Upper lobe of left lung (tissue), 6 donors: ENCODE data around the gene MYBPH. TPM values are rescaled to one million over a fixed set of nuclear protein-coding genes. Genes with fewer than 3 reads are reported as not detected.

ENCODE experiments used
- ATAC-seq, 2 donors: fragments of 200-7000 bp; cut with Tn5 transposase; one replicate each; pipeline ENCODE4 v1.9.1; 2022; ENCODE audit warnings: mild to moderate bottlenecking in 2 of 2, moderate library complexity in 2 of 2; ENCODE audit not compliant: low FRiP score in 2 of 2
- DNase-seq, 2 donors: peaks; one replicate each; pipeline ENCODE4 v3.0.0-alpha.2; 2019 to 2020
- H3K27ac ChIP-seq, 4 donors: fragments of 200-600 bp; sonication (generic); one replicate each; pipeline ENCODE4 v1.5.1; 2016 to 2019
- H3K27me3 ChIP-seq, 4 donors: fragments of 200-600 bp; sonication (generic); one replicate each; pipeline ENCODE4 v1.5.1; 2017 to 2019
- H3K36me3 ChIP-seq, 4 donors: fragments of 200-600 bp; sonication (generic); one replicate each; pipeline ENCODE4 v1.5.1; 2016 to 2019
- H3K4me1 ChIP-seq, 4 donors: fragments of 200-600 bp; sonication (generic); one replicate each; pipeline ENCODE4 v1.5.1; 2018 to 2019
- H3K4me3 ChIP-seq, 4 donors: fragments of 200-600 bp; sonication (generic); one replicate each; pipeline ENCODE4 v1.5.1; 2017 to 2019; ENCODE audit warnings: mild to moderate bottlenecking in 2 of 4, moderate library complexity in 1 of 4
- H3K9me3 ChIP-seq, 4 donors: fragments of 200-600 bp; sonication (generic); one replicate each; pipeline ENCODE4 v1.5.1; 2018 to 2019
- EP300 ChIP-seq, 4 donors: sonication (generic); formaldehyde crosslinking; IDR thresholded peaks; one replicate each; pipeline ENCODE4 v1.5.1; 2017; ENCODE audit warnings: antibody characterized with exemption in 4 of 4, control low read depth in 2 of 4
- POLR2A ChIP-seq, 4 donors: fragments of 450-650 bp; IDR thresholded peaks; one replicate each; pipeline ENCODE4 v1.5.1; 2016 to 2017; ENCODE audit warnings: antibody characterized with exemption in 4 of 4, mild to moderate bottlenecking in 2 of 4
- POLR2AphosphoS5 ChIP-seq, 2 donors: sonication (generic); formaldehyde crosslinking; IDR thresholded peaks; one replicate each; pipeline ENCODE4 v1.5.1; 2017; ENCODE audit warnings: antibody characterized with exemption in 2 of 2
- WGBS, 2 donors: methylation state at CpG; one replicate each; pipeline ENCODE4 v1.1.5; 2017 to 2018; 5-methylcytosine and 5-hydroxymethylcytosine counted together
- total RNA-seq, 6 donors: library from RNA; depleted of rRNA in 4 of 6; stranded (reverse); fragments of >200 nt in 4 of 6; gene quantifications; one replicate each; pipeline versions ENCODE4 v1.1.0 to v1.2.1, GENCODE V29; 2016 to 2021
- TF ChIP-seq, protein P1 (sequence below), 6 experiments: fragments of 450-650 bp in 4 of 6; fragments of 200-600 bp in 2 of 6; sonication (generic) in 2 of 6; IDR thresholded peaks; one replicate each; pipeline ENCODE4 v1.5.1; 2016 to 2019; ENCODE audit warnings: antibody characterized with exemption in 6 of 6
- donor health status: DM: no; HTN: no; CAD: no; lungs with moderate emphysema.
- donor health status: DM: no; HTN: yes; CAD: no; lungs with severe emphysema.

The MYBPH gene
- total RNA-seq, 6 donors from 2014 or later: 0.13 to 0.39 (median 0.15) TPM; not detected in 3

DNA sequence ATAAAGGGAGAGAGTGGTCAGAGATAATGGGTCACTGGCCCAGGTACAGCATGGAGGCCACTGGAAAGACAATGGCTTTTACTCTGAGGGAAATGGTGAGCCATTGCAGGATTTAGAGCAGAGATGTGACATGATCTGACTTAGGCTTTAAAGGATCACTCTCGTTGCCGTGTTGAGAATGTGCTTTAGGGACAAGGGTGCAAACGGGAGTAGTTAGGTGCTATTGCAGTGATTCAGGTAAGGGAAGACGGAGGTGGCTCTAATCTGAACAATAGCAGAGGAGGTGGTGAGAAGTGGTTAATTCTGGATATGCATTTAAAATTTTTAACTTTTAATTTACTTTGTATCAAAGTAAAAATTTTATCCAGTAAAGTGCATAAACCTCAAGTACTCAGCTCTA is 38.3 kb downstream of the MYBPH start:
- no peak for TF ChIP-seq POLR2A (IDR thresholded peaks at IDR 0.05)
- TF ChIP-seq, protein P1, sequence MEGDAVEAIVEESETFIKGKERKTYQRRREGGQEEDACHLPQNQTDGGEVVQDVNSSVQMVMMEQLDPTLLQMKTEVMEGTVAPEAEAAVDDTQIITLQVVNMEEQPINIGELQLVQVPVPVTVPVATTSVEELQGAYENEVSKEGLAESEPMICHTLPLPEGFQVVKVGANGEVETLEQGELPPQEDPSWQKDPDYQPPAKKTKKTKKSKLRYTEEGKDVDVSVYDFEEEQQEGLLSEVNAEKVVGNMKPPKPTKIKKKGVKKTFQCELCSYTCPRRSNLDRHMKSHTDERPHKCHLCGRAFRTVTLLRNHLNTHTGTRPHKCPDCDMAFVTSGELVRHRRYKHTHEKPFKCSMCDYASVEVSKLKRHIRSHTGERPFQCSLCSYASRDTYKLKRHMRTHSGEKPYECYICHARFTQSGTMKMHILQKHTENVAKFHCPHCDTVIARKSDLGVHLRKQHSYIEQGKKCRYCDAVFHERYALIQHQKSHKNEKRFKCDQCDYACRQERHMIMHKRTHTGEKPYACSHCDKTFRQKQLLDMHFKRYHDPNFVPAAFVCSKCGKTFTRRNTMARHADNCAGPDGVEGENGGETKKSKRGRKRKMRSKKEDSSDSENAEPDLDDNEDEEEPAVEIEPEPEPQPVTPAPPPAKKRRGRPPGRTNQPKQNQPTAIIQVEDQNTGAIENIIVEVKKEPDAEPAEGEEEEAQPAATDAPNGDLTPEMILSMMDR (IDR thresholded peaks at IDR 0.05): no peak
- no peak for TF ChIP-seq POLR2AphosphoS5 (IDR thresholded peaks at IDR 0.05)
- no peak for TF ChIP-seq EP300 (IDR thresholded peaks at IDR 0.05)
- DNase-seq: no peak
- Histone ChIP-seq H3K36me3 (no peaks in the 10 kb centered on the region), H3K27ac (no peak overlapping the region), H3K4me1 (peaks cover 0 to 11% (median 0%) of the 10 kb centered on the region in 4 donors), H3K9me3 (no peaks in the 10 kb centered on the region), H3K4me3 (no peak overlapping the region), H3K27me3 (no peaks in the 10 kb centered on the region)
- no peak for ATAC-seq
- 91 to 92% methylated on average over 4 of the region's 4 CpGs for WGBS, 2 donors

DNA sequence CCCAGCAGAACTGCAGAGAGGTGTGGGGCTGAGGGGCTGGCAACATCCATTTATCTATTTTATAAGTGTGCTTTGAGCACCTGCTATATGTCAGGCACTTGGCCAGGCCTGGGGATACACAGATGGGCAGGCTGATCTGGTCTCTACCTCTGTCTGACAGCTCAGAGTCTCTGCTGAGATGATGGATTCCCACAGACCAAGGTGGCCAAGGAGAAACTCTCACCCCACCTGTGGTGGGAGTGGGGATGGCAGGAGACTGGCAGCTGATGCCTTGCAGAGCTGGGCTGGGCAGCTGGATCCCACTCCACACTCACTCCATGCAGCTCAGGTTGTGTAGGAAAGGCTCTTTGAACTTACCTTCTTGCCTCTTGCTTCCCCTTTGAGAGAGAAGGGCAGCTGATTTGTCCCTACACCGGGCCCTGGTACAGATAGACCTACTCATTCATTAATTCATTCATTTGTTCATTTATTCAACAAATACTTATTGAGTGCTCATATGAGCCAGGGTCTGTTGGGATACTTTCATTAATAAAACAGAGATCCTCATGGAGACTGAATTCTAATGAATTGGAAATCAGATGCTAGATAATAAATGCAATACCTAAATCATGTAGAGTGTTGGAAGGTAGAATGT is 39.1 kb downstream of the MYBPH start:
- ATAC-seq (no peak), DNase-seq (no peak)
- Histone ChIP-seq H3K27ac (no peak overlapping the region), H3K4me3 (no peak overlapping the region), H3K9me3 (no peaks in the 10 kb centered on the region), H3K27me3 (no peaks in the 10 kb centered on the region), H3K4me1 (peaks cover 0 to 11% (median 0%) of the 10 kb centered on the region in 4 donors), H3K36me3 (no peaks in the 10 kb centered on the region)
- TF ChIP-seq EP300 (IDR thresholded peaks at IDR 0.05): no peak
- TF ChIP-seq, protein P1 (IDR thresholded peaks at IDR 0.05): no peak
- TF ChIP-seq POLR2AphosphoS5 (IDR thresholded peaks at IDR 0.05): no peak
- no peak for TF ChIP-seq POLR2A (IDR thresholded peaks at IDR 0.05)
- 80 to 94% methylated on average over 1 of the region's 1 CpG for WGBS, 2 donors

DNA sequence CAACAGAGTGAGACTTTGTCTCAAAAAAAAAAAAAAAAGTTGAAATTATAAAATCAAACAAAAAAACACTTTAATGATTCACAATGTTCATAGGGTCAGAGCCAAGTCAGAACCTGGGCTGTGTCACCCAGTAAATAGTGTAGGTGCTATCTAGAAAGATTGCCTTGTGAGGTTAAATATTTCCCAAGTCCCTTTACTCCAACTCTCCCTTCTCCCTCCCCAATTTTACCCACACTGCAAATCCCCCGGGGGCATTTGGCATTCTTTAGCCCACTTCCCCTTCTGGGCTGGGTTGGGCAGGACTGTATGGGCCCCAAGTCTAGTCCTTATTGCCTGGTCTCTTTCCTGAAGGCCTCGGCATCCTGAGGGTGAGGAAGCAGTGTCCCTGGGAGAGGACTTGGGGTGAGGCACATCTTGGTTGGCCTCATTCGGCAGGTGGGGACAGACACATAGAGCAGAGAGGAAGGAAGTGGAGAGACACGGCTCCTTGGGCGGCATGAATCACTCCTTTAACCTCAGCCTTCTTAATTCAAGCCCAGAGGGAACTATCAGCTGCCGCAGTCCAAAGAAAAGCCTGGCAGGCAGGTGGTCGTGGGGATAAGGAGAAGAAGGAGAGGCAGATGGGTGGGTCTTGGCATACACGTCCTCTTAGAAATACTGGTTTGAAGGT is 39.9 kb downstream of the MYBPH start:
- no peak for DNase-seq
- H3K36me3 ChIP-seq: no peaks in the 10 kb centered on the region
- TF ChIP-seq POLR2A (IDR thresholded peaks at IDR 0.05) (no peak), EP300 (IDR thresholded peaks at IDR 0.05) (no peak), POLR2AphosphoS5 (IDR thresholded peaks at IDR 0.05) (no peak)
- TF ChIP-seq, protein P1 (IDR thresholded peaks at IDR 0.05): no peak
- H3K9me3 ChIP-seq: no peaks in the 10 kb centered on the region
- H3K4me1 ChIP-seq: peaks cover 0 to 11% (median under 1%) of the 10 kb centered on the region in 4 donors
- no peak overlapping the region for H3K4me3 ChIP-seq
- H3K27ac ChIP-seq: no peak overlapping the region
- H3K27me3 ChIP-seq: no peaks in the 10 kb centered on the region
- WGBS, 2 donors: 41 to 46% methylated on average over 8 of the region's 8 CpGs
- ATAC-seq: no peak

DNA sequence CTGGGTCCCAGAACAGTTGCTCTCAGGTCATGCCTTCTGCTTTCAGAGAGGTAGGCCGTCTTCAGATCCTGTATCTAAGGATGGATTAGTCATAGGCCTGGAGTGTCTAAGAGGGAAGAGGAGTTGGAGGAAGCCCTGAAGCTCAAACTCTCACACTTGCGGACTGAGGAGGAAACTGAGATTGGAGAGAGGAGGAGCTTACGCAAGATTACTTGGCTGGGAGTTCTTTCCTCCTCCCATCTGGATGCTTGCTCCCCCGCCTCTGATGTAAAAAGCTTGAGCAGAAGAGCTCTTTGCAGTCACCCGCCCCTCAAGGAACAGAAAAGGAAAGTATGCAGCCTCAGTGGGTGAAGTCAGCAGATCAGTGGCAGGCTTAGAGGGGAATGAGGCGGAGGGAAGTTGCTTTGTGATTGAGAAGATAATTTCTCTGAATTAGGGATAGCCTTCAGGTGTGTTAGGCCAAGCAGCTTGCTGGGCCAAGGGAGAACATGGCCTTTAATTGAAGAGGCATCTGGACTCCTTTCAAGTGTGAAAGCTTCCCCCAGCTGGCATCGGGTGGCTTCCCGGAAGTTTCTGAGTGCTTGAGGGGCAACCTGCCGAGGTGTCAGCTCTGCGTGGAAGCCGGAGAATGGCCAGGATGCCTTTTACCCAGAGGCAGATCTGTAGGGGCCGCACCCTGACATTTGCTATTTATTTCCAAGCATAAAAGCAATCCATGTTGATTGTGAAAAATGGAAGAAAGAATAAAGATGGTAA is 41.5 kb downstream of the MYBPH start:
- H3K27ac ChIP-seq: no peak overlapping the region
- peaks cover 13 to 21% (median 14%) of the 10 kb centered on the region in 4 donors for H3K4me1 ChIP-seq
- 64 to 68% methylated on average over 12 of the region's 12 CpGs for WGBS, 2 donors
- ATAC-seq: peak in 1 of 2 donors; percentile 81
- TF ChIP-seq, protein P1 (IDR thresholded peaks at IDR 0.05): no peak
- peak in 1 of 2 donors; percentile 13 for TF ChIP-seq POLR2AphosphoS5 (IDR thresholded peaks at IDR 0.05)
- no peak overlapping the region for H3K4me3 ChIP-seq
- no peaks in the 10 kb centered on the region for H3K9me3 ChIP-seq
- no peaks in the 10 kb centered on the region for H3K27me3 ChIP-seq
- H3K36me3 ChIP-seq: no peaks in the 10 kb centered on the region
- DNase-seq: peak in 1 of 2 donors; percentile 35
